Activated T-cell treated with anti-CD3 and anti-CD28 coated beads for 24 hours (primary cell): ENCODE results near the gene CD44.

Source experiments
- DNase-seq: peaks from one replicate; pipeline ENCODE4 v3.0.0-alpha.2; 2020; ENCODE audit warnings: low read depth

CD44 gene

DNA sequence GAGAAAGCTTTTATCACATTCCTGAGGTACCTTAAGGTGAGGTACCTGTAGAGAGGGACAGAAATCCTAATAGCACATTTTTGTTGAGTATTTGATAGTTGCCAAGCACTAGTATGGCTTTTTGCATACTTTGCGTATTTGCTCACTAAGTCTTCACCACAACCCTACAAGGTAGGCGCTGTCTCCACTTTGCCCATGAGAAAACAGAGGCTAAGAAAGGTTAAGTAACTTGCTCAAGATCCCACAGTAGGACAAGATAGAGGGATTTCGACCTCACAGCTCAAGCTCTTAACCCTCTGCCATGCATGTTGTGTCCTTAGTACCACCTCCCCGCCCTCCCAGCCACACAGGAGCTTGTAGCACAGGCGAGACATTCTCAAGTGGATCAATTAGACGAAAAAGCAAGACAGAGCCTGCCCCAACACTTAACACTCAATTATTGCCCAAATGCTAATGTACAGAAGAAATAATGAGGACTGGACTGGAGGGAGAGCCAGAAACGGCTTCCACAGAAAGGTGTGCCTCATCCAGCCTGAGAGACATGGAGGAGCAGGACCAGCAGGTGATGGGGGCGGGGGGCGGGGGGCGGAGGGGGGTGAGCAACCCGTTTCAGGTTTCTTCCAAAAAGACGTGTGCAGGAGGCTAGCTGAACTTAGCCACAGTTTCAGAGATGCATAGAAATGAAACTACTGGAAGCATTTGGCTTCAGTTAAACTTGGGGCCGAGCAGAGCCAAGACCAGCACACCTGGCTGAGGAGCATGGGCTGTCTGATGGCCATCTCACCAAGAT lies 26.7 kb upstream of the CD44 start:
- DNase-seq, result no peak

DNA sequence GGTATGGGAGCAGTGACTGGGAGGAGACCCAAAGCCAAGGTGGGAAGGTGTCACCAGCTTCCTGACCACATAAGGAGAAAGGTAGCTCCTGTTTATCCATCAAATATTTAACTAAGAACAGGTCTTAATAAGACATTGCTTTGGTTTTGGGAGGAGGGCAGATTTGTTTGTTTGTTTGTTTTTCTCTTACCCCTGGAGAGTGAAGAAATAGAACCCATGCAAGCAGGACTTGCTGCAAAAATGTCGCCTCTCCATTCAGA lies 26.2 kb upstream of the CD44 start:
- no peak for DNase-seq

DNA sequence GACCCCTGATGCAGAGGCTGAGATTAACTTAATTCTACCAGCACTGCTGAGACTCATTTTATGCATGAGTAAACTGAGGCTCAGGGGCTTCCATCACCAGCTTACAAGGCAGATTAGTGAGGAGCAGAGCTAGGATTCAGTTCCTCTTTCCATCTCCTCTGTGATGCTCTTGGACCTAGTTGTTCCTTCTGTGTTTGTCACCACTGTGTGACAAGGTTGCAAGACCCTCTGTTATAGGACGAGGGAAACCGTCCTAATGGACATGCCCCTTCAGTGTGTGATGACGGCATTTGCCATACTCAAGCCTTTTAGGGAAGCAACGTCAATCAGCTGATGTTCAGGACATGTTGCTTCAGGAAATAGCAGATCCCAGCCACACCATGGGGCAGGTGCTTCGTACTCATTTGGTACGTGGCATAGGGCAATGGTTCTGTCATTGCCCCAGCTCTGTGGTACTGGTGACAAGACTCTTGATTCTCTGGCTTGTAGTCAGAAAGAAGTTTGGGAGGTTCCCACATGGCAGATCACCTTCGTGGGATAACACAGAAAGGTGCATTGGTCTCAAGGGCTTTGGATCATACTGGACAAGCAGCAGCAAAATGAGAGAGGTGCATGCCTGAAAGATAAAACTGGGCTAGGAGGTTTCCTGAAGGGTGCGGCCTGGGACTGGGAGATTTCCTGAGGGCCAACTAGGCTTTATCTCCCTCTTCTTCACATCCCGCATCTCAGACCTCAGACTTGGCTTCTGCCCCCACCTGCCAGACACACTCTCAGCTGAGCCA lies 23.9 kb upstream of the CD44 start:
- no peak for DNase-seq

DNA sequence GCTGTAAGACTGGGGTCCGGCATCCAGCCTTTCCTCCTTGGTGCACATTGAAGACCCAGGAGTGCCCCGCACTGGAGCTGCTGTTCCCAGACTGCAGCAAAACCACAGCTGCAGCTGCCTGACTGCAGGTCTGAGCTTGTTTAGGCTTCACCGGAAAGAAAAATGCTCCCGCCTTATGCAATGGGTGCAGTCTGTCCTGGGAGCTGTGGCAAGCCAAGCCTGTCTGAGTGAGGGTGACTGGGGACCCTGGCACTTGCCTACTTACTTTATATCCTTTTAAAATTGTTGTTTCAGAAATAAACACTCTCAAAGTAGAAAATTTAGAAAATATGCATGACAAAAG lies 23.3 kb upstream of the CD44 start:
- no peak for DNase-seq

DNA sequence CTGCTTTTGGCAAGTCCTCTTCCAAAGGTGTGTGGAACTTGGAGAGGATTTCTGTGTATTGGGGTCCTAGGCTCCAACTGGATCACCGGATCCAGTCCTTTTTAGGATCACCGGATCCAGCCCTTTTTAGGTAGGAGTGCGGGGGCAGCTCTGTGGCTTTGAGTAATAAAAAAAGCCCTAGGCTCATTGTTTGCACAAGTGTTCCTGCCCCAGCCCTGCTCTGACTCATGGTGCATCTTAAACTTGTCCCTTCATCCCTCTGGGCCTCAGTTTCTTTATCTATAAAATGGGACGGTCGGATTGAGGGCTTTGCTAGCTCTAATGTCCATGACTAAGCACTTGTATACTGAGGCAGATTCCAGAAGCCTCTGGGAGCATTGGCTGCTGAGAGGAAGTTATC lies 22.7 kb upstream of the CD44 start:
- DNase-seq, result no peak

DNA sequence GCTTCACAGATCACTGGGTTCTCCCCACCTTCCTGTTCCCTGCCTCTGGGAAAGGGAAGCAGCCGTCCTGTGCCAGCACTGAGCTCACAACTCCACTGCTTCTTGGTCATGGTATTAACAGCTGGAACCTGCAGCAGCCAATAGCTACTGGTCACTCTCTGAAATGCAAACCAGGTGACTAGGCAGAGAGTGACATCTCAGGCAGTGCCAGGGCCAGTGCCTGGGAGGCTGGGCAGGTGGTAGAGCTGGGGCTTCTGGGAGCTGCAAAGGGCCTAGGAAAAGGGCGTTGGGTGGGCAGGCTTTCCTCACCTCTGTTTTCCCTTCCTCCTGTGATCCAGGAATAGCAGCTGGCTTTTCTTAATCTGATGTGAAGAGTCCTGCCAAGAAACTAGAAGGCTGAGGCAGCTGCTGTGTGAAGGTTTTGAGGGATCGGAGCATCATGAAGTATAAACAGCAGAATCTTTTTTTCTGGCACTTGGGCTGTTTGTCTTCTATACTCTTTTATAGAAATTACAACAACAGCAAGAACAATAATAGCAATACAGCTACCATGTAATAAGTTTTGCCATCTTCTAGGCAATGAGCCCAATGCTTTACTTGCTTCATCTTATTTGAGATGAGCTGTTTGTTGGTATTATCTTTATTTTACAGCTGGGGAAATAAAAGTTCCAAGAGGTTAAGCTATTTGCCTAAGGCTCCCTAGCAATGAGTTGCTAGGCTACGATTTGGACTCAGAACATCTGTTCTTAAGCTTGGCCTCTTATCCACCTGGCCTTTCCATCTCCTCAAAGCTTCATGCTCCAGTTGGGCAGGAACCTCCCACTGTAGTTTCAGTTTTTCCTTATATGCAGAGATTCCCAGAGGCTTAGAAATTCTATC lies 22.0 kb upstream of the CD44 start:
- no peak for DNase-seq

DNA sequence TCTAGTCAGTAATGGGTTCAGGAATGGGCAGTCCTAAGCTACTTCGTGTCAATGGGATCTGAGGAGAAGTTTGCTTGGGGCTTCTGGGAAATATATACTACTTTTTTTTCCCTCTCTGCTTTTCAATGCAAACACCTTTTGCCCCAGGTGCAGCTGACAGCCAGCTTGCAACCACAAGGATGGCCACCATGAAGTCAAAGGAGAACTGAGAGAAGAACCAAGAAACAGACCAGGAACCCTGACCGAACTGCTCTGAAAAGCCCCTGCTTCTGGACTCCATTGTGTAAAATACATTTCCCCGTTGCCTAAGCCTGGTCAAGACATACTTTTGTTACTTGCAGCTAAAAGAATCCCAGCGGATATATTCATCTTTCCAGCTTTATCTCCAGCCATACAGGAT lies 20.1 kb upstream of the CD44 start:
- no peak for DNase-seq

DNA sequence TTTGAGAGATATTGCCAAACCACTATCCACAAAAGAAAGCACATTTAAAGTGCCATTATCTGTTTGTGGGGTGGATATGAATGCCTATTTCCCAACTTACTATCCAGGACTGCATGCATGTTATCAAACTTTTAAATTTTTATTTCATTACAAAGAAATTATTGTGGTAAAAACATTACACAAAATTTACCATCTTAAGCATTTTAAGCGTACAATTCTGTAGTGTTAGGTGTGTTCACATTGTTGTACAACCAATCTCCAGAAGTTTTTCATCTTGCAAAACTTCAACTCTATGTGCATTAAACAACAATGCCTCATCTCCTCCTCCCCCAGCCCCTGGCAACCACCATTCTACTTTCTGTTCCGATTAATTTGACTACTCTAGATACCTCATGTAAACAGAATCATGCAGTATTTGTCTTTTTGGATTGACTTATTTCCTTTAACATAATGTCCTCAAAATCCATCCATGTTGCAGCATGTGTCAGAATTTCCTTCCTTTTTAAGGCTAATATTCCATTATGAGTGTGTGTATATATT lies 17.6 kb upstream of the CD44 start:
- no peak for DNase-seq

DNA sequence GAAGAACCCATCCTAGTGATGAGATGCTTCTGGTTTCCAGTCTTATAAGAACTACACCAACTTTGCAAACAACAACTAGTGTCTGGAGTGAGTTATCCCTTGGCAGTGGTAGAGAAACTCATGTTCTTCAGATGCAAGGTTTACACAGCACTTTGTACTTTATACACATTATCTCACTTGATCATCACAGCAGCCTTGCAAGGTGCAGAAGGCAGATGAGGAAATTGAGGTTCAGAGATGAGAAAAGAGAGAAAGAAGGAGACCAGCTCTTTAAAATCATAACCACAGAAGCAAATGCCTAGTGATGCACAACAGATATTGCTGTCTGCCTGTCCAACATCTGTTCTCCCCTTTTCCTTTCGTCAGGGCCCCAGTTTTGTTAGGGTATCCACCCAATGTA lies 16.7 kb upstream of the CD44 start:
- no peak for DNase-seq

DNA sequence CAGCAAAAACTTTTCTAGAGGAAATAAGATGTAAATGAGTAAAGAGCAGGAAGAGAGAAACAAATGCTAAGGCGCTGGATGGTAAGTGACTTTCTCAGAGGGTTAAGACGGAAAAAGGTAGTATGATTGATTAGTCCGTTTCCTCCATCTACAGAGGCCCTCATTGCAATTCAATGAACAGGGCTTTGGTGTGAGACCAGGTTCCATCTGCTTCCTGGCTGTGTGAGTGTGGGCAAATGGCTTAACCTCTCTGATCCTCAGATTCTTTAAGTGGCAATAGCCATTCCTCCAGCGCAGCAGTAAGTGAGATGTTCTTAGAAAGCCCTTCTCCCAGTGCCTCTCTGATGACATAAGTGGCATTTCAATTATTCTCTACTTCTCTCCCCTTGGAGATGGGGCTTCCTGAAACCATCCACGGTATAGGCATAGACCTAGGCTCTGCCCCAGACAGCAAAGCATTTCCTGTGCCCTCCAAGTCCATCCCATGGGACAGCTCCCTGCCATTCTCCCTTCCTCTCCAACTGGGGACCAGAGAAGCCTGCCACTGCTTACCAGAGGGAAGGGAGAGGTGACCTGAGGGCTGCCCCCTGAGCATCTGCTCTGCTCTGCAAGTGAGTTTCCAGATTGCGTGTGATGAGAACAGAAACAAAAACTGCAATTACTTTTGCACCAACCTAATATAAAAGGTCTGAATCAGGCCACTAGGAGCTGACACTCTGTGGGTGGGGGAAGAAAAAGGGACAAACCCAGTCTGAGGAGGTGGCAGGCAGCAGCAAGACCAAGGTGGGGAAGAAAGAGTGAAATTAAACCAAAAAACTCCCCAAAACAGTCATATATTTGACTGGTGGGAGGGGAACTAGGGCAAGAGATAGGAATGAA lies 12.7 kb upstream of the CD44 start:
- no peak for DNase-seq

DNA sequence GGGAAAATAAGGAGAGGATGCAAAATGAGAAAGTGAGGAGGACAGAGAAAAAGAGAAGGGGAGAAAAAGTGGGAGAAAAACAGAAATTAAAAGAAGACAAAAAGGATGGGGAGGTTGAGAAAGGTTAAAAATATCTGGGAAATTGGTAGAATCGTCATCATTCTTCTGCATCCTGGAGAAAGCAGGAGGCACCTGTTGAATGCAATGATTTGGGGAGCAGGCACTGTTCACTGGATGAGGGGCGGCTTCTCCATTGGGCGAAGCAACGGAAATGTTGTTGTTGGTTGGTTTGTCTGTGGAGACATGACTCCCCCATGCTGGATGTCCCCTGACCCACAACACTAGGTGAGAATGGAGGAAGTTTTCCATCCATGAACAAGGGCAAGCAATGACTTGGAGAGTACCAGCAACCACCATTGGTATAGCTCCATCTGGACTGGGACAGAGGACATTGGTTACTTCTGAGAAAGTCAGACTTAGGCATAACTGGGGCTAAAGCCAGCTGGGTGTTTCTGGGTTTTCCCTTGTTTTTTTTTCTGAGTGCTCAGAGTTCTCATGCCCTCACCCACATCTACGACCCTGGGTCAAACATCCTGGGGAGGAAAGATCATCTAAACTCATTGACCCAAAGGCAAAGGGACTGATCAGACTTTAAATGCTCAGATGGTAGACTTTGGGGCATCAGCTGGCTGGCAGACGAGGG lies 11.9 kb upstream of the CD44 start:
- DNase-seq, result no peak

DNA sequence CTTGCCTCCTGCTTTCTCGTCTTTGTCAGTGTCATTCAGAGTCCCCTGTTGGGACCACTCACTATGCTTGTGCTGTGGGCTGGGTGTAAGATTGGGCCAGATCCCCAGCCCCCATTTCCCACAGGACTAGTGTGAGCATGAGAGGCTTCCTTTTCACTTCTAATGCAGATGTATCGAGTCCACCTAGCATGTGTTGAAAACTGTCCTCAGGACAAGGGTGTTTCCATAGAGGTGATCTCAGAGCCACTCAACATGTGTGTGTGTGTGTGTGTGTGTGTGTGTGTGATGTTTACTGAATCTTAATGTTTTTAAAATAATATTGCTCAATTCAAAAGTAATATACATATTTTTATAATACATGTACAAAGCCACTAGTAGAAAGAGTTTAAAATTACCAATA lies 11.4 kb upstream of the CD44 start:
- no peak for DNase-seq

DNA sequence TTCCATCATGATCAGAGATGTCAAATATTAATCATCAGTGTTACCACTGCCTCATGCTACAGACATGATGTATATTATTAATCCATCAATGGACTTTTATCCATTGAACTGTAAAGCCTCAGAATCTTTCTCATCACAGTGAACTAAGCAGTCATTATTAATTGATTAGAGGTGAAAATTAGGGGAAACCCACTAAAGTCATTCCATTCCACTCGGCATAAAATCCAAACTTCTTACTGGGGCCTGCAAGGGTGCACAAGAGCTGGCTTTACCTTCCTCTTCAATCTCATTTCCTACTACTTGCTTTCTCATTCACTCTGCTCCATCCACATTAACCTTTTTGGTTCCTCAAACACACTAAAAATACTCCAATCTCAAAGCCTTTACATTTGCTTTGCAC lies 7.9 kb upstream of the CD44 start:
- DNase-seq, result no peak

DNA sequence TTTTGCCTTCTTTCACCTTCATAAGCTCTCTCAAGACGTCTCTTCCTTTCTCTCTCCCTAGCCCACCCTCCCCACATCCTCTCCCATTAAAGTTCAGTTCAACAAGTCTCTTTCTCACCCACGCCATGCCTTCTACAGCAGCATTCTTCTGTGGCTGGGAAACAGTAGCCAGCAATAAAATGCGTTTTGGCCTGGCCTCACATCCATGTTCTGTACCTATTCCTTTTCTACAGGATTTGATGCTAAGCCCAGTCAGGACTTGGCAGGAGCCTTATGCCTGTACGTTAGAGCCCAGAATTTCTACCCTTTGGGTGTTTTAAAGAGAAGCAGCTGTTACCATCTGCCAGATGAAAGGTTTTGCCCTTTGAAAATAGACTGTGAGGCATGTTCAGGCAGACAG lies 7.1 kb upstream of the CD44 start:
- DNase-seq, result no peak

DNA sequence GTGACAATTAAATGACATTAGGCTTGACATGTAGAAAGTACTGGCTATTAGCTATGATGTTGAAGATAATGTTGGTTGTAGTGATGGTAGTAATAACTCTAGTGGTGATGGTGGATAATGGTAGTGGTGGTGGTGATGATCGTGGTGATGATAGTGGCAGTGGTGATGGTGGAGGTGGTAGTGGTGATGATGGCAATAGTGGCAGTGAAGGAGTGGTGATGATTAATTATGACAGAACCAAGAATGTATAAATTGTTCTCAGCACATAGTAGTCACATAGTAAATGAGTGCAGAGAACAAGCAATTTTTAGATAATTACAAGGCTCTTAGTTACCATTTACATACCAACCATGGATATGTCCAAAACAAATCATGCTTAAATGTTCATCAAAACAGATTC lies 5.3 kb upstream of the CD44 start:
- DNase-seq, result no peak

DNA sequence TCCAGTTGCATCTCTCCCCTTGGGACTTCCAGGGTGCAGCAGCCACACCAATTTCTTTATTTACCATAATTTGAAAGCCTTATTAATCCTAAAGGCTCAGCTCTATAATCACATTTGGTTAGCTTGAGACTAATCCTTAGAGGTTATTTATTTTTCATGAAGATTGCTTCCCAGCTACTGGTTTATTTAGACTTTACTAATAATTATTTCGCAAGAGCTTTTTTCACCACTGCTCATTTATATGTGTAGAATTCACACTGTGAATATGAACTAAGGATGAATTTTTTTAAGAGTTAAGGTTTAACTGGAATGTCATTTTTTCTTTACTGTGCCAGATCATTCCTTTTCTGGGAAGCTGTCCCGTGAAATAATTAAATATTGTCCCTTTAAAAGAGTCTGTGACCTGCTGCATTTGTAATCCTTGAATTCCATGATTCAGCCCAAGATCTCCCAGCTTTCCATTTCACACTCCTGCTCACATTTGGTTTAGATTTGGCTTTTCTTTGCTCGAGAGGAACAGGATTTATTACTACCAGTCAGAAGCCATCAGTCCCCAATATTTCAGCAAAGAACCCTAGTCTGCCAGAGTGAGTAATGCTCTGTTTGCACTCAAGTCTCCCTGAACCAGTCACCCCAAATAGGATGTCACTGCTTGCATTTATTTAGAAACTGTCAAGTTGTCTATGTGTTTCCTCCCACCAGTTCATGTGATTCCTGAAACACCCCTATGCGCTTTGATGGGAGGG lies 4.4 kb upstream of the CD44 start:
- no peak for DNase-seq

DNA sequence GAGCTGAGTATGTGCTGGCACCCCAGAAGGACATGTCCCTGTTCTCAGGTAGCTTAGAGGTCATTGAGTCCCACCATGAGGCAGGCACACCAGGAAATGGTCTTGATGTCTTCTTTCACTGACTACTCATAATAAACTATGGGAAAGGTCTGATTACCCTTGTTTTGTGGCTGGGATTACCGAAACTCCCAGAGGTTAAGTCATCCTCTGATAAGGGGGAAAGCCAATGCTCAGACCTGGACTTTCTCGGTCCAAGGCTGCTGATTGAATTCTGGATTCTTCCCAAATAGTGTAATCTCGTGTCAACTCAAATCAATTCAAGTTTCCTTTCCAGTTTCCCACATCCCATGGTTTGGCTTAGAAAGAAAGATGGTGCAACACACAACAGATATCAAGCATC lies 3.7 kb upstream of the CD44 start:
- DNase-seq, result no peak

DNA sequence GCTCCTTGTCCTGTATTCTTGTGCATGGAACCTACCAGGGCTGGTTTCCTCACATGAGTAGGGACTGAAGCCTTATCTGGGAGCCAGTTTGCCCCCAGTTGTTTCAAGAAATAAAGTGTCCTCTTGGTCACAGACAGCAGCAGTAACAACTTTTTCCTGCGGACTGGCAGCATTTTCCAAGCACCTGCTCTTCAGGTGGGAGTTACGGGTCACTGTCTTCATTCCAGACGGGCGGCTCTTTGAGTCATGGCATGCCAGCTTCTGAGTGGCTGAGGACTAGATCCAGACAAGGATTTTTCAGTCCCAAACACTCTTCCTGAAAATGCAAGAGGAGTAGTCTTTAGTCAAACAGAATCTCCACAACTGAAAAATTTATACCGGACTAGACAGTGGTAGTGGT lies 2.7 kb upstream of the CD44 start:
- DNase-seq, result no peak

DNA sequence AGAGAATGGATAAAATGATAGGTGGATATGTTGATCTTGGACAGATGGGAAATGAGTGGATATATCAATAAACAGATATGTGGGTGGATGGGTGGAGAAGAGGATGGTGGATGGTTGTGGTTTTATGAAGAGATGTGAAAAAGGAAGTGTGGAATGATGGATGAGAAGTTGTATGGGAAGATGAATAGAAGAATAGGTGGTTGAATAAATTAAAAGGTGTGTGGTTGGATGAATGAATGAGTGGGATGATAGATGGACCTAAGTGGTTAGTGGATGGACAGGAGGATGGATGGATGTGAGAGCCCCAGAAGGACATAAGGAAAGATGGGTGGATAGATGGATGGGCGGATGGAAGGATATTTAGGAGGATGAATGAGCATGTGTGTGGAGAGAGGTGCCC lies 913 bp upstream of the CD44 start:
- DNase-seq, result no peak

DNA sequence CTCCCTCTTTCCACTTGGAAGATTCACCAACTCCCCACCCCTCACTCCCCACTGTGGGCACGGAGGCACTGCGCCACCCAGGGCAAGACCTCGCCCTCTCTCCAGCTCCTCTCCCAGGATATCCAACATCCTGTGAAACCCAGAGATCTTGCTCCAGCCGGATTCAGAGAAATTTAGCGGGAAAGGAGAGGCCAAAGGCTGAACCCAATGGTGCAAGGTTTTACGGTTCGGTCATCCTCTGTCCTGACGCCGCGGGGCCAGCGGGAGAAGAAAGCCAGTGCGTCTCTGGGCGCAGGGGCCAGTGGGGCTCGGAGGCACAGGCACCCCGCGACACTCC lies 397 bp upstream of the CD44 start:
- DNase-seq, result no peak
